ENCODE measurements around the gene HEXIM2. TPM values are rescaled to one million over a fixed set of nuclear protein-coding genes. Genes with fewer than 3 reads are reported as not detected.
A peak's percentile ranks its signal among the peaks of the same experiment; 100 is the strongest.

The HEXIM2 gene
- total and polyA plus RNA-seq, 2 of the 13 experiments (the other 11 are each of a cell fraction or from before 2014, with no cell fraction given) = 27.1 to 32.4 TPM

GRCh38 chr17:45132572-45133463, 28.9 kb upstream of the HEXIM2 start (continued):
- TF ChIP-seq ZNF34 (CRISPR knock-in tag; IDR thresholded peaks at IDR 0.05; ENCODE audit: borderline replicate concordance) (peak; percentile 72; the same call in 1 of the 2 replicates), SAP130 (CRISPR knock-in tag; IDR thresholded peaks at IDR 0.05; ENCODE audit: low read depth) (peak; percentile 59; the same call in 1 of the 2 replicates), ZNF18 (CRISPR knock-in tag; IDR thresholded peaks at IDR 0.05; ENCODE audit: insufficient replicate concordance) (no peak), CBX1 (IDR thresholded peaks at IDR 0.05; ENCODE audit: low read depth) (no peak), ZNF460 (CRISPR knock-in tag; IDR thresholded peaks at IDR 0.05; ENCODE audit: borderline replicate concordance) (peak; percentile 24; the same call in 1 of the 2 replicates), GTF2F1 (IDR thresholded peaks at IDR 0.05; ENCODE audit: low read length) (no peak), ZFP62 (CRISPR knock-in tag; IDR thresholded peaks at IDR 0.05) (0 out of 2 replicates have a peak, but pooled peaks have one; percentile 53), ZNF292 (CRISPR knock-in tag; IDR thresholded peaks at IDR 0.05; ENCODE audit: borderline replicate concordance, low read depth) (0 out of 2 replicates have a peak, but pooled peaks have one; percentile 54), FLYWCH1 (CRISPR knock-in tag; IDR thresholded peaks at IDR 0.05) (no peak), MAF1 (CRISPR knock-in tag; IDR thresholded peaks at IDR 0.05; ENCODE audit: borderline replicate concordance) (peak; percentile 80), ZC3H13 (CRISPR knock-in tag; IDR thresholded peaks at IDR 0.05) (peak; percentile 74; the same call in 1 of the 2 replicates), PREB (CRISPR knock-in tag; IDR thresholded peaks at IDR 0.05) (0 out of 2 replicates have a peak, but pooled peaks have one; percentile 71), JUNB (CRISPR knock-in tag; IDR thresholded peaks at IDR 0.05; ENCODE audit: borderline replicate concordance) (no peak), TEF (CRISPR knock-in tag; IDR thresholded peaks at IDR 0.05) (no peak), ISX (CRISPR knock-in tag; conservative IDR thresholded peaks at IDR 0.05) (no peak), NFIC (IDR thresholded peaks at IDR 0.05; ENCODE audit: low read length) (no peak), HDAC2 (CRISPR knock-in tag; IDR thresholded peaks at IDR 0.05) (peak; percentile 46; the same call in 1 of the 2 replicates), NFKBIZ (CRISPR knock-in tag; IDR thresholded peaks at IDR 0.05) (0 out of 2 replicates have a peak, but pooled peaks have one; percentile 8), SYNCRIP (IDR thresholded peaks at IDR 0.05; ENCODE audit: insufficient read depth, low read depth, low read length) (no peak), CREM (IDR thresholded peaks at IDR 0.05) (peak; percentile 57; the same call in 1 of the 2 replicates), CREM (CRISPR knock-in tag; IDR thresholded peaks at IDR 0.05) (no peak), REXO4 (CRISPR knock-in tag; IDR thresholded peaks at IDR 0.05; ENCODE audit: borderline replicate concordance) (no peak), GFI1 (CRISPR knock-in tag; IDR thresholded peaks at IDR 0.05; ENCODE audit: borderline replicate concordance) (peak; percentile 32; the same call in 1 of the 2 replicates), BRCA1 (CRISPR knock-in tag; IDR thresholded peaks at IDR 0.05) (no peak)
